ENCODE data around the gene CLCN4.

DNA sequence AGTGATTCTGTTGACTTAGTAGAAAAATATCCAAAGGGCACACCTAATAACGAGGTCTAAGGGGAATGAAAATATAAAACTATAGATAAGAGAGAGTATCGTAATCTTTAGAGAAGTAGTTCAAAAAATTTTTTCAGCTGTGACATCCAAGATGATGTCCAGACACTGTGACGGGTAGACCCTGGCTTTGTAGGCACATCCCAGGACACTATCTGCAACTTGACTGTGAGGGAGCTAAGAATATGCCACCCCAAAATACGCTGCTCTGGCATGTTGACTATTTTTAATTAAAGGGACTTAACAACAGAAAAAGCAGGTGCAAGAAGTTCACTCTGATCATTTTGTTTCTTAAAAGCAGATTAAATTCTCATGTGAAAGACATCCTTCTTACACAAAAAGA is 89.5 kb downstream of the CLCN4 start:
- TF ChIP-seq, protein P1, sequence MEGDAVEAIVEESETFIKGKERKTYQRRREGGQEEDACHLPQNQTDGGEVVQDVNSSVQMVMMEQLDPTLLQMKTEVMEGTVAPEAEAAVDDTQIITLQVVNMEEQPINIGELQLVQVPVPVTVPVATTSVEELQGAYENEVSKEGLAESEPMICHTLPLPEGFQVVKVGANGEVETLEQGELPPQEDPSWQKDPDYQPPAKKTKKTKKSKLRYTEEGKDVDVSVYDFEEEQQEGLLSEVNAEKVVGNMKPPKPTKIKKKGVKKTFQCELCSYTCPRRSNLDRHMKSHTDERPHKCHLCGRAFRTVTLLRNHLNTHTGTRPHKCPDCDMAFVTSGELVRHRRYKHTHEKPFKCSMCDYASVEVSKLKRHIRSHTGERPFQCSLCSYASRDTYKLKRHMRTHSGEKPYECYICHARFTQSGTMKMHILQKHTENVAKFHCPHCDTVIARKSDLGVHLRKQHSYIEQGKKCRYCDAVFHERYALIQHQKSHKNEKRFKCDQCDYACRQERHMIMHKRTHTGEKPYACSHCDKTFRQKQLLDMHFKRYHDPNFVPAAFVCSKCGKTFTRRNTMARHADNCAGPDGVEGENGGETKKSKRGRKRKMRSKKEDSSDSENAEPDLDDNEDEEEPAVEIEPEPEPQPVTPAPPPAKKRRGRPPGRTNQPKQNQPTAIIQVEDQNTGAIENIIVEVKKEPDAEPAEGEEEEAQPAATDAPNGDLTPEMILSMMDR (IDR thresholded peaks at IDR 0.05) = no peak
- TF ChIP-seq ZFX (IDR thresholded peaks at IDR 0.05; ENCODE audit: borderline replicate concordance) = no peak

Measured in 22Rv1 (cell line).